ENCODE data around the gene MEGF8.

Gene MEGF8

GRCh38 chr19:42288387-42288786 is 37.0 kb upstream of the MEGF8 start:
- no peak for ATAC-seq
- no peak for TF ChIP-seq ZNF565 (CRISPR knock-in tag; conservative IDR thresholded peaks at IDR 0.05; ENCODE audit: low read depth)
- TF ChIP-seq CREB5 (CRISPR knock-in tag; IDR thresholded peaks at IDR 0.05; ENCODE audit: low read depth): no peak
- TF ChIP-seq PPARA (CRISPR knock-in tag; IDR thresholded peaks at IDR 0.05; ENCODE audit: borderline replicate concordance): no peak
- no peak for TF ChIP-seq OSR1 (CRISPR knock-in tag; IDR thresholded peaks at IDR 0.05)
- no peak for TF ChIP-seq ZFP3 (CRISPR knock-in tag; IDR thresholded peaks at IDR 0.05)
- no peak for TF ChIP-seq RARB (CRISPR knock-in tag; IDR thresholded peaks at IDR 0.05)
- TF ChIP-seq SNAI2 (CRISPR knock-in tag; IDR thresholded peaks at IDR 0.05): no peak
- no peak for TF ChIP-seq BACH2 (CRISPR knock-in tag; IDR thresholded peaks at IDR 0.05; ENCODE audit: borderline replicate concordance)
- no peak for TF ChIP-seq CSDC2 (CRISPR knock-in tag; IDR thresholded peaks at IDR 0.05)
- no peak for TF ChIP-seq TCF4 (CRISPR knock-in tag; IDR thresholded peaks at IDR 0.05; ENCODE audit: borderline replicate concordance)
- no peak for TF ChIP-seq ARNTL (CRISPR knock-in tag; IDR thresholded peaks at IDR 0.05; ENCODE audit: borderline replicate concordance, low read depth)
- no peak for TF ChIP-seq ZFP30 (CRISPR knock-in tag; IDR thresholded peaks at IDR 0.05)
- TF ChIP-seq ISL1 (CRISPR knock-in tag; IDR thresholded peaks at IDR 0.05): no peak
- TF ChIP-seq ZNF8 (CRISPR knock-in tag; IDR thresholded peaks at IDR 0.05): no peak
- no peak for TF ChIP-seq GLIS3 (CRISPR knock-in tag; IDR thresholded peaks at IDR 0.05)
- TF ChIP-seq POU6F1 (CRISPR knock-in tag; IDR thresholded peaks at IDR 0.05; ENCODE audit: borderline replicate concordance, low read depth): no peak

GRCh38 chr19:42288881-42289555 is 36.4 kb upstream of the MEGF8 start:
- TF ChIP-seq OSR1 (CRISPR knock-in tag; IDR thresholded peaks at IDR 0.05) (no peak), SNAI2 (CRISPR knock-in tag; IDR thresholded peaks at IDR 0.05) (no peak), BACH2 (CRISPR knock-in tag; IDR thresholded peaks at IDR 0.05; ENCODE audit: borderline replicate concordance) (no peak), ZFP3 (CRISPR knock-in tag; IDR thresholded peaks at IDR 0.05) (no peak), ZNF70 (CRISPR knock-in tag; IDR thresholded peaks at IDR 0.05) (no peak), PATZ1 (CRISPR knock-in tag; IDR thresholded peaks at IDR 0.05; ENCODE audit: borderline replicate concordance) (no peak), TSHZ2 (CRISPR knock-in tag; IDR thresholded peaks at IDR 0.05) (no peak), POU6F1 (CRISPR knock-in tag; IDR thresholded peaks at IDR 0.05; ENCODE audit: borderline replicate concordance, low read depth) (no peak), TOX (CRISPR knock-in tag; IDR thresholded peaks at IDR 0.05; ENCODE audit: borderline replicate concordance) (no peak), ISL1 (CRISPR knock-in tag; IDR thresholded peaks at IDR 0.05) (no peak)
- ATAC-seq: no peak

- TF ChIP-seq ZNF565 (CRISPR knock-in tag; conservative IDR thresholded peaks at IDR 0.05; ENCODE audit: low read depth) (no peak), CSDC2 (CRISPR knock-in tag; IDR thresholded peaks at IDR 0.05) (no peak), ZNF70 (CRISPR knock-in tag; IDR thresholded peaks at IDR 0.05) (no peak), ZFP3 (CRISPR knock-in tag; IDR thresholded peaks at IDR 0.05) (no peak), GLIS3 (CRISPR knock-in tag; IDR thresholded peaks at IDR 0.05) (no peak), ZFP30 (CRISPR knock-in tag; IDR thresholded peaks at IDR 0.05) (no peak), PPARA (CRISPR knock-in tag; IDR thresholded peaks at IDR 0.05; ENCODE audit: borderline replicate concordance) (no peak), ISL1 (CRISPR knock-in tag; IDR thresholded peaks at IDR 0.05) (no peak), ESRRG (CRISPR knock-in tag; IDR thresholded peaks at IDR 0.05) (no peak), ZC3H10 (CRISPR knock-in tag; IDR thresholded peaks at IDR 0.05) (no peak), CSRNP3 (CRISPR knock-in tag; IDR thresholded peaks at IDR 0.05) (no peak), ARNTL (CRISPR knock-in tag; IDR thresholded peaks at IDR 0.05; ENCODE audit: borderline replicate concordance, low read depth) (no peak), TOX (CRISPR knock-in tag; IDR thresholded peaks at IDR 0.05; ENCODE audit: borderline replicate concordance) (no peak), PATZ1 (CRISPR knock-in tag; IDR thresholded peaks at IDR 0.05; ENCODE audit: borderline replicate concordance) (no peak)
- ATAC-seq: no peak
Measured at GRCh38 chr19:42289556-42290041, 35.8 kb upstream of the MEGF8 start.

Measured in SK-N-SH treated with all-trans-retinoic acid at 6 μM for 48 hours (cell line).